Upper lobe of left lung (tissue), 4 donors: ENCODE measurements around the gene CD79A.

Experiments used
- EP300 ChIP-seq, 4 donors: sonication (generic); formaldehyde crosslinking; IDR thresholded peaks; one replicate each; pipeline ENCODE4 v1.5.1; 2017; ENCODE audit warnings: antibody characterized with exemption in 4 of 4, control low read depth in 2 of 4
- TF ChIP-seq, protein P1 (sequence below), 6 experiments: fragments of 450-650 bp in 4 of 6; fragments of 200-600 bp in 2 of 6; sonication (generic) in 2 of 6; IDR thresholded peaks; one replicate each; pipeline ENCODE4 v1.5.1; 2016 to 2019; ENCODE audit warnings: antibody characterized with exemption in 6 of 6

DNA sequence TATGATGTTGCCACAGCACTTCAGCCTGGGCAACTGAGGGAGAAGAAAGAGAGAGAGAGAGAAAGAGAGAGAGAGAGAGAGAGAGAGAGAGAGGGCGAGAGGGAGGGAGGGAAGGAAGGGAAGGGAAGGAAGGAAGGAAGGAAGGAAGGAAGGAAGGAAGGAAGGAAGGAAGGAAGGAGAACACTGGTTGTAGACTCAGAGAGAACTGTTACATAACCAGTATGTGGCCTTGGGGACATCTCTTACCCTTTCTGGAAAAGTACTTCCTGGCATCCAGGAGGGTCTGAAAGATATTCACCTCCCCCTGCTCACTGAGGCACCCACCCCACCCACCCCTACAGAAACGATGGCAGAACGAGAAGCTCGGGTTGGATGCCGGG is 3.2 kb downstream of the CD79A start:
- no peak for TF ChIP-seq EP300 (IDR thresholded peaks at IDR 0.05)
- TF ChIP-seq, protein P1, sequence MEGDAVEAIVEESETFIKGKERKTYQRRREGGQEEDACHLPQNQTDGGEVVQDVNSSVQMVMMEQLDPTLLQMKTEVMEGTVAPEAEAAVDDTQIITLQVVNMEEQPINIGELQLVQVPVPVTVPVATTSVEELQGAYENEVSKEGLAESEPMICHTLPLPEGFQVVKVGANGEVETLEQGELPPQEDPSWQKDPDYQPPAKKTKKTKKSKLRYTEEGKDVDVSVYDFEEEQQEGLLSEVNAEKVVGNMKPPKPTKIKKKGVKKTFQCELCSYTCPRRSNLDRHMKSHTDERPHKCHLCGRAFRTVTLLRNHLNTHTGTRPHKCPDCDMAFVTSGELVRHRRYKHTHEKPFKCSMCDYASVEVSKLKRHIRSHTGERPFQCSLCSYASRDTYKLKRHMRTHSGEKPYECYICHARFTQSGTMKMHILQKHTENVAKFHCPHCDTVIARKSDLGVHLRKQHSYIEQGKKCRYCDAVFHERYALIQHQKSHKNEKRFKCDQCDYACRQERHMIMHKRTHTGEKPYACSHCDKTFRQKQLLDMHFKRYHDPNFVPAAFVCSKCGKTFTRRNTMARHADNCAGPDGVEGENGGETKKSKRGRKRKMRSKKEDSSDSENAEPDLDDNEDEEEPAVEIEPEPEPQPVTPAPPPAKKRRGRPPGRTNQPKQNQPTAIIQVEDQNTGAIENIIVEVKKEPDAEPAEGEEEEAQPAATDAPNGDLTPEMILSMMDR (IDR thresholded peaks at IDR 0.05), result no peak
